ENCODE results near the gene PDILT.

DNA sequence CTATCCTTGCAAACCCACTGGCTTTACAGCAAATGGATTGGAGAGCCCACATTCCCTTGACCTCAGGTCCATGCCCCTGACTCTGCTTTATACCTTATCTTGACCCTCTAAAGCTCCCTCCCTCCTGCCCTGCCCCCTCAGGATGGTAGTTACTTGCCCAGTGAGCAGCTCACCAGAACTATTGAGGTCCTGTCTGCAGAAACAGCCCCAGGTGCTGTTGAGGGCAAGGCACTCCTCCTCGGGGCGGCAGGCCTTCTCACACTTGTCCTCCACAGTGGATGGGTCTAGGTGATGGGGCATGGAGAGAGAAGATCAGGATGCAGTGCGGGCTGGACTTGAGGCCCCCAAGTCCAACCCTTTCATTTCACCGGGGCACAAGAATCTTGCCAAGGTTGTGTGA is 81.8 kb downstream of the PDILT start:
- TF ChIP-seq, protein P1, sequence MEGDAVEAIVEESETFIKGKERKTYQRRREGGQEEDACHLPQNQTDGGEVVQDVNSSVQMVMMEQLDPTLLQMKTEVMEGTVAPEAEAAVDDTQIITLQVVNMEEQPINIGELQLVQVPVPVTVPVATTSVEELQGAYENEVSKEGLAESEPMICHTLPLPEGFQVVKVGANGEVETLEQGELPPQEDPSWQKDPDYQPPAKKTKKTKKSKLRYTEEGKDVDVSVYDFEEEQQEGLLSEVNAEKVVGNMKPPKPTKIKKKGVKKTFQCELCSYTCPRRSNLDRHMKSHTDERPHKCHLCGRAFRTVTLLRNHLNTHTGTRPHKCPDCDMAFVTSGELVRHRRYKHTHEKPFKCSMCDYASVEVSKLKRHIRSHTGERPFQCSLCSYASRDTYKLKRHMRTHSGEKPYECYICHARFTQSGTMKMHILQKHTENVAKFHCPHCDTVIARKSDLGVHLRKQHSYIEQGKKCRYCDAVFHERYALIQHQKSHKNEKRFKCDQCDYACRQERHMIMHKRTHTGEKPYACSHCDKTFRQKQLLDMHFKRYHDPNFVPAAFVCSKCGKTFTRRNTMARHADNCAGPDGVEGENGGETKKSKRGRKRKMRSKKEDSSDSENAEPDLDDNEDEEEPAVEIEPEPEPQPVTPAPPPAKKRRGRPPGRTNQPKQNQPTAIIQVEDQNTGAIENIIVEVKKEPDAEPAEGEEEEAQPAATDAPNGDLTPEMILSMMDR (IDR thresholded peaks at IDR 0.05), result no peak
- no peak for TF ChIP-seq POLR2A (IDR thresholded peaks at IDR 0.05)
